Activated CD8-positive, alpha-beta memory T cell treated with anti-CD3 and anti-CD28 coated beads, Interleukin-2, amount 50 U/mL, for 24 hours (primary cell): ENCODE data around the gene ATG2B.
"Not testable (repeated sequence)": the region's sequence is repeated elsewhere in the genome, so short reads cannot be mapped to it uniquely, and the experiment has no call there.

Source experiments
- DNase-seq: peaks from one replicate; pipeline ENCODE4 v3.0.0-alpha.2; 2020; ENCODE audit errors: extremely low read depth

Gene ATG2B

GRCh38 chr14:96380735-96381134 is 17.6 kb upstream of the ATG2B start:
- DNase-seq, result no peak

- no peak for DNase-seq
Observed at GRCh38 chr14:96376093-96376492, 13.0 kb upstream of the ATG2B start.

- DNase-seq, result no peak
Observed at GRCh38 chr14:96373538-96373937, 10.4 kb upstream of the ATG2B start.

GRCh38 chr14:96370528-96370927 is 7.4 kb upstream of the ATG2B start:
- DNase-seq, result no peak

- no peak for DNase-seq
Observed at GRCh38 chr14:96368534-96368933, 5.4 kb upstream of the ATG2B start.

- no peak for DNase-seq
Observed at GRCh38 chr14:96364962-96365361, 1.8 kb upstream of the ATG2B start.

GRCh38 chr14:96363751-96364336 is 703 bp upstream of the ATG2B start:
- DNase-seq, result no peak

GRCh38 chr14:96362071-96362964 is 823 bp downstream of the ATG2B start:
- DNase-seq, result no peak

GRCh38 chr14:96359959-96360358 is 3.2 kb downstream of the ATG2B start:
- DNase-seq, result no peak

GRCh38 chr14:96357216-96357615 is 5.9 kb downstream of the ATG2B start:
- no peak for DNase-seq

- no peak for DNase-seq
Observed at GRCh38 chr14:96354246-96354645, 8.9 kb downstream of the ATG2B start.

GRCh38 chr14:96352708-96353107 is 10.4 kb downstream of the ATG2B start:
- DNase-seq, result no peak

GRCh38 chr14:96351986-96352385 is 11.2 kb downstream of the ATG2B start:
- DNase-seq, result no peak

- no peak for DNase-seq
Observed at GRCh38 chr14:96349286-96350075, 13.7 kb downstream of the ATG2B start.

GRCh38 chr14:96347957-96348356 is 15.2 kb downstream of the ATG2B start:
- not testable (repeated sequence) for DNase-seq

GRCh38 chr14:96345669-96346068 is 17.5 kb downstream of the ATG2B start:
- DNase-seq, result no peak

- DNase-seq, result no peak
Observed at GRCh38 chr14:96341323-96341722, 21.8 kb downstream of the ATG2B start.

- no peak for DNase-seq
Observed at GRCh38 chr14:96338551-96338950, 24.6 kb downstream of the ATG2B start.

- DNase-seq, result no peak
Observed at GRCh38 chr14:96324219-96324618, 38.9 kb downstream of the ATG2B start.

GRCh38 chr14:96320605-96321004 is 42.5 kb downstream of the ATG2B start:
- no peak for DNase-seq

GRCh38 chr14:96318836-96319235 is 44.3 kb downstream of the ATG2B start:
- no peak for DNase-seq

- no peak for DNase-seq
Observed at GRCh38 chr14:96316087-96316486, 47.1 kb downstream of the ATG2B start.

- no peak for DNase-seq
Observed at GRCh38 chr14:96310906-96311305, 52.2 kb downstream of the ATG2B start.
